HCT116 (cell line): Measurements from ENCODE around the gene TMEM164. TPM values are rescaled to one million over a fixed set of nuclear protein-coding genes. Genes with fewer than 3 reads are reported as not detected.

ENCODE experiments used
- ATAC-seq: fragments of 200-7000 bp; cut with Tn5 transposase; 2 replicates; pipeline ENCODE4 v1.9.1; 2020; ENCODE audit warnings: mild to moderate bottlenecking, moderate library complexity
- BruUV-seq: library from RNA; stranded (reverse); fragments of 400-500 nt; replicated peaks from 2 replicates; lab custom pipeline; 2021; lab: Mats Ljungman, UMichigan
- CTCF ChIA-PET: fragments of 300-600 bp; sonication (Branson Sonifier 250); formaldehyde crosslinking; loops from one replicate; lab custom pipeline; 2021; ENCODE audit warnings: antibody characterized with exemption; lab: Charles Lee
- POLR2A ChIA-PET: fragments of 300-600, 350-600 bp; sonication (Branson Sonifier 250); formaldehyde crosslinking; loops from one replicate; lab custom pipeline; 2021; ENCODE audit warnings: antibody characterized with exemption; lab: Charles Lee
- RAD21 ChIA-PET, 2 experiments: fragments of 300-600 bp; sonication (Branson Sonifier 250); formaldehyde crosslinking; loops; one replicate each; lab custom pipeline; 2023; ENCODE audit warnings: low total read pairs in 2 of 2; ENCODE audit not compliant: uncharacterized antibody in 2 of 2, unreplicated experiment in 2 of 2, low non-redundant PET in 1 of 2; lab: Charles Lee
- DNase-seq: peaks from one replicate; pipeline ENCODE4 v3.0.0-alpha.2; 2010; ENCODE audit warnings: low read depth, low spot score
- H2AFZ ChIP-seq: fragments of 200-600 bp; shearing (Covaris generic), sonication (generic); 2 replicates; pipeline ENCODE4 v1.6.1; 2017; ENCODE audit warnings: low read depth, mixed run types, mixed read lengths, antibody characterized with exemption, low read length; ENCODE audit not compliant: poor library complexity, severe bottlenecking
- H3K27ac ChIP-seq: 2 replicates; pipeline ENCODE4 v1.5.1; 2012; ENCODE audit warnings: low read depth, low read length
- H3K27me3 ChIP-seq: fragments of 200-600 bp; sonication (generic); 2 replicates; pipeline ENCODE4 v1.6.1; 2016; ENCODE audit warnings: mixed run types, low read length, mixed read lengths; ENCODE audit not compliant: insufficient read depth
- H3K36me3 ChIP-seq, 2 experiments: fragments of 200-500 bp in 1 of 2; fragments of 200-600 bp in 1 of 2; sonication (Bioruptor generic) in 1 of 2; sonication (generic) in 1 of 2; 2 replicates each; pipeline versions ENCODE4 v1.5.1 to v1.6.1; 2014 to 2016; ENCODE audit warnings: low read length in 2 of 2, inconsistent platforms in 1 of 2, mixed read lengths in 1 of 2, mixed run types in 1 of 2; ENCODE audit not compliant: insufficient read depth in 2 of 2, control insufficient read depth in 1 of 2
- H3K4me1 ChIP-seq, 2 experiments: fragments of 200-600 bp in 1 of 2; sonication (generic) in 1 of 2; 2 replicates each; pipeline versions ENCODE4 v1.5.1 to v1.6.1; 2012 to 2017; ENCODE audit warnings: low read length in 2 of 2, inconsistent platforms in 1 of 2, mild to moderate bottlenecking in 1 of 2, mixed read lengths in 1 of 2, mixed run types in 1 of 2, moderate library complexity in 1 of 2; ENCODE audit not compliant: insufficient read depth in 2 of 2, control insufficient read depth in 1 of 2
- H3K4me2 ChIP-seq: fragments of 200-600 bp; sonication (generic); 2 replicates; pipeline ENCODE4 v1.6.1; 2017; ENCODE audit warnings: mixed run types, low read length, mixed read lengths
- H3K4me3 ChIP-seq, 2 experiments: fragments of 200-600 bp in 1 of 2; sonication (generic) in 1 of 2; replicated peaks in 1 of 2; 2 replicates each; pipeline ENCODE4 v1.5.1; 2011 to 2016; ENCODE audit warnings: low read length in 2 of 2, control low read depth in 1 of 2, low read depth in 1 of 2, mild to moderate bottlenecking in 1 of 2, mixed read lengths in 1 of 2, mixed run types in 1 of 2
- H3K79me2 ChIP-seq: fragments of 200-600 bp; sonication (generic); 2 replicates; pipeline ENCODE4 v1.6.1; 2017; ENCODE audit warnings: mild to moderate bottlenecking, mixed run types, low read length, moderate library complexity, mixed read lengths; ENCODE audit not compliant: insufficient read depth
- H3K9ac ChIP-seq: fragments of 200-600 bp; sonication (generic); 2 replicates; pipeline ENCODE4 v1.6.1; 2016; ENCODE audit warnings: low read length, mixed read lengths
- H3K9me2 ChIP-seq: fragments of 200-600 bp; sonication (generic), shearing (Covaris generic); 2 replicates; pipeline ENCODE4 v1.6.1; 2017; ENCODE audit warnings: mixed run types, mild to moderate bottlenecking, moderate library complexity; ENCODE audit not compliant: insufficient read depth
- H3K9me3 ChIP-seq, 2 experiments: fragments of 200-500 bp in 1 of 2; fragments of 200-600 bp in 1 of 2; sonication (Bioruptor generic) in 1 of 2; sonication (generic) in 1 of 2; 2 replicates each; pipeline ENCODE4 v1.6.1; 2014 to 2017; ENCODE audit warnings: low read length in 2 of 2, mixed read lengths in 2 of 2, inconsistent platforms in 1 of 2, low read depth in 1 of 2, mild to moderate bottlenecking in 1 of 2, mixed run types in 1 of 2, moderate library complexity in 1 of 2; ENCODE audit not compliant: control insufficient read depth in 1 of 2, insufficient read depth in 1 of 2
- H4K20me1 ChIP-seq: fragments of 200-600 bp; sonication (generic), shearing (Covaris generic); 2 replicates; pipeline ENCODE4 v1.6.1; 2017; ENCODE audit warnings: mixed run types, mild to moderate bottlenecking, moderate library complexity; ENCODE audit not compliant: insufficient read depth
- CBX3 ChIP-seq: IDR thresholded peaks from 2 replicates; pipeline ENCODE4 v1.6.1; 2012; ENCODE audit warnings: low read depth
- CTCF ChIP-seq, 3 experiments: fragments of 200-600 bp in 1 of 3; sonication (generic) in 1 of 3; IDR thresholded peaks in 2 of 3; conservative IDR thresholded peaks in 1 of 3; 2 replicates each; pipeline ENCODE4 v1.5.1; 2012 to 2017; ENCODE audit warnings: low read depth in 2 of 3, low read length in 2 of 3, antibody characterized with exemption in 1 of 3, borderline replicate concordance in 1 of 3, control low read depth in 1 of 3, mild to moderate bottlenecking in 1 of 3, mixed read lengths in 1 of 3, mixed run types in 1 of 3, moderate library complexity in 1 of 3; ENCODE audit not compliant: insufficient read depth in 1 of 3
- EGR1 ChIP-seq: IDR thresholded peaks from 2 replicates; pipeline ENCODE4 v1.6.1; 2012; ENCODE audit warnings: low read depth
- EZH2 ChIP-seq: fragments of 200-600 bp; sonication (generic); IDR thresholded peaks from 2 replicates; pipeline ENCODE4 v1.6.1; 2017; ENCODE audit warnings: antibody characterized with exemption, mixed run types
- POLR2A ChIP-seq: IDR thresholded peaks from 2 replicates; pipeline ENCODE4 v1.7.0; 2011; ENCODE audit warnings: borderline replicate concordance; ENCODE audit not compliant: insufficient read depth, insufficient read length; ENCODE audit errors: extremely low read depth
- SIN3A ChIP-seq: IDR thresholded peaks from 2 replicates; pipeline ENCODE4 v1.6.1; 2012; ENCODE audit warnings: low read depth
- SP1 ChIP-seq: IDR thresholded peaks from 2 replicates; pipeline ENCODE4 v1.6.1; 2012; ENCODE audit warnings: low read depth
- TCF7L2 ChIP-seq: IDR thresholded peaks from 2 replicates; pipeline ENCODE4 v1.7.0; 2011; ENCODE audit warnings: borderline replicate concordance, inconsistent platforms; ENCODE audit not compliant: insufficient read depth, insufficient read length; ENCODE audit errors: extremely low read depth
- ZBTB33 ChIP-seq: IDR thresholded peaks from 2 replicates; pipeline ENCODE4 v1.6.1; 2011; ENCODE audit warnings: mild to moderate bottlenecking, low read length, moderate library complexity; ENCODE audit not compliant: insufficient replicate concordance; ENCODE audit errors: extremely low read depth
- ZFX ChIP-seq: fragments of 450-650 bp; IDR thresholded peaks from 2 replicates; pipeline ENCODE4 v1.6.1; 2017
- intact Hi-C: fragments of 100-400 bp; cut with micrococcal nuclease; formaldehyde crosslinking; loops from 2 replicates; pipeline ENCODE4 v1.10.0; 2022
- total RNA-seq: library from RNA; stranded (reverse); gene quantifications from one replicate; pipeline ENCODE4 v1.2.1, GENCODE V29; 2021; ENCODE audit not compliant: unreplicated experiment

TMEM164 gene
- total RNA-seq, 1 experiment from 2014 or later: 18.7 TPM

GRCh38 chrX:110188701-110189558 is 186.0 kb downstream of the TMEM164 start:
- H3K9me3 ChIP-seq: no peaks in the 10 kb centered on the region
- H4K20me1 ChIP-seq: no peaks in the 10 kb centered on the region
- H3K4me3 ChIP-seq: no peak overlapping the region
- H3K36me3 ChIP-seq: no peaks in the 10 kb centered on the region
- DNase-seq (no peak), ATAC-seq (no peak)
- H3K27ac ChIP-seq: no peak overlapping the region
- TF ChIP-seq CBX3: no peak
- no peak for TF ChIP-seq EGR1
- no peak for TF ChIP-seq ZFX
- TF ChIP-seq EZH2: no peak
- TF ChIP-seq POLR2A: no peak
- TF ChIP-seq CTCF (IDR thresholded peaks at IDR 0.05 in 2 of 3, conservative IDR thresholded peaks at IDR 0.05 in 1 of 3; ENCODE audit: borderline replicate concordance in 1 of 3, insufficient read depth in 1 of 3, low read depth in 2 of 3, low read length in 2 of 3): no peak
- no peak for TF ChIP-seq SP1
- TF ChIP-seq ZBTB33: no peak
- no peak for TF ChIP-seq SIN3A
- no peak for TF ChIP-seq TCF7L2
- ChIA-PET CTCF (no interaction called here), POLR2A (no interaction called here), RAD21 (no interaction called here)
- no peaks in the 10 kb centered on the region for H3K4me1 ChIP-seq
- BruUV-seq: no TSS peak
- no peaks in the 10 kb centered on the region for H3K27me3 ChIP-seq
- no peak overlapping the region for H2AFZ ChIP-seq
- H3K9me2 ChIP-seq: no peaks in the 10 kb centered on the region
- H3K9ac ChIP-seq: no peak overlapping the region
- H3K4me2 ChIP-seq: no peak overlapping the region
- intact Hi-C loops: no loop called here
- H3K79me2 ChIP-seq: no peaks in the 10 kb centered on the region
